ENCODE results near the gene MAGOH. TPM values are rescaled to one million over a fixed set of nuclear protein-coding genes. Genes with fewer than 3 reads are reported as not detected.

The MAGOH gene
- total and polyA plus RNA-seq, 2 of the 13 experiments (the other 11 are each of a cell fraction or from before 2014, with no cell fraction given) = 24.1 to 87.0 TPM

GRCh38 chr1:53238197-53239155 is at the start of gene MAGOH (continued):
- TF ChIP-seq, protein P1, sequence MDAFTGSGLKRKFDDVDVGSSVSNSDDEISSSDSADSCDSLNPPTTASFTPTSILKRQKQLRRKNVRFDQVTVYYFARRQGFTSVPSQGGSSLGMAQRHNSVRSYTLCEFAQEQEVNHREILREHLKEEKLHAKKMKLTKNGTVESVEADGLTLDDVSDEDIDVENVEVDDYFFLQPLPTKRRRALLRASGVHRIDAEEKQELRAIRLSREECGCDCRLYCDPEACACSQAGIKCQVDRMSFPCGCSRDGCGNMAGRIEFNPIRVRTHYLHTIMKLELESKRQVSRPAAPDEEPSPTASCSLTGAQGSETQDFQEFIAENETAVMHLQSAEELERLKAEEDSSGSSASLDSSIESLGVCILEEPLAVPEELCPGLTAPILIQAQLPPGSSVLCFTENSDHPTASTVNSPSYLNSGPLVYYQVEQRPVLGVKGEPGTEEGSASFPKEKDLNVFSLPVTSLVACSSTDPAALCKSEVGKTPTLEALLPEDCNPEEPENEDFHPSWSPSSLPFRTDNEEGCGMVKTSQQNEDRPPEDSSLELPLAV (CRISPR knock-in tag; conservative IDR thresholded peaks at IDR 0.05; ENCODE audit: low read depth) = no peak
- peak; percentile 70 for TF ChIP-seq PTBP1 (IDR thresholded peaks at IDR 0.05; ENCODE audit: low read depth, low read length, poor library complexity, severe bottlenecking)
- no peak for TF ChIP-seq TSC22D2 (CRISPR knock-in tag; IDR thresholded peaks at IDR 0.05; ENCODE audit: borderline replicate concordance)
- TF ChIP-seq PRMT3 (CRISPR knock-in tag; IDR thresholded peaks at IDR 0.05; ENCODE audit: borderline replicate concordance, low read depth) = no peak
- peak; percentile 89 for TF ChIP-seq ZNF350 (CRISPR knock-in tag; IDR thresholded peaks at IDR 0.05; ENCODE audit: borderline replicate concordance, low read depth)
- no peak for TF ChIP-seq ARNT (IDR thresholded peaks at IDR 0.05)
- TF ChIP-seq, protein P2, sequence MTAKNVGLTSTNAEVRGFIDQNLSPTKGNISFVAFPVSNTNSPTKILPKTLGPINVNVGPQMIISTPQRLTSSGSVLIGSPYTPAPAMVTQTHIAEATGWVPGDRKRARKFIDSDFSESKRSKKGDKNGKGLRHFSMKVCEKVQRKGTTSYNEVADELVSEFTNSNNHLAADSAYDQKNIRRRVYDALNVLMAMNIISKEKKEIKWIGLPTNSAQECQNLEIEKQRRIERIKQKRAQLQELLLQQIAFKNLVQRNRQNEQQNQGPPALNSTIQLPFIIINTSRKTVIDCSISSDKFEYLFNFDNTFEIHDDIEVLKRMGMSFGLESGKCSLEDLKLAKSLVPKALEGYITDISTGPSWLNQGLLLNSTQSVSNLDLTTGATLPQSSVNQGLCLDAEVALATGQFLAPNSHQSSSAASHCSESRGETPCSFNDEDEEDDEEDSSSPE (CRISPR knock-in tag; IDR thresholded peaks at IDR 0.05) = peak; percentile 80
- TF ChIP-seq RFXAP (CRISPR knock-in tag; IDR thresholded peaks at IDR 0.05; ENCODE audit: borderline replicate concordance) = peak; percentile 76; the same call in 1 of the 2 replicates
- TF ChIP-seq ZBTB34 (CRISPR knock-in tag; IDR thresholded peaks at IDR 0.05) = no peak
- peak; percentile 45; the same call in 1 of the 2 replicates for TF ChIP-seq HNF4G (IDR thresholded peaks at IDR 0.05; ENCODE audit: borderline replicate concordance, low read depth, low read length)
- no peak for TF ChIP-seq HNF4G (CRISPR knock-in tag; IDR thresholded peaks at IDR 0.05; ENCODE audit: borderline replicate concordance, low read depth)
- TF ChIP-seq ZBTB2 (CRISPR knock-in tag; IDR thresholded peaks at IDR 0.05; ENCODE audit: low read depth) = no peak; the same call in 1 of the 2 replicates
- TF ChIP-seq GABPA (IDR thresholded peaks at IDR 0.05; ENCODE audit: low read depth, low read length) = peak; percentile 93
- TF ChIP-seq GABPA (CRISPR knock-in tag; IDR thresholded peaks at IDR 0.05; ENCODE audit: low read depth) = peak; percentile 99
- TF ChIP-seq SRF (IDR thresholded peaks at IDR 0.05; ENCODE audit: low read depth, low read length) = peak; percentile 76; the same call in 1 of the 2 replicates
- 0 out of 2 replicates have a peak, but pooled peaks have one; percentile 61 for TF ChIP-seq REL (CRISPR knock-in tag; conservative IDR thresholded peaks at IDR 0.05)
- no peak for TF ChIP-seq HHEX (CRISPR knock-in tag; IDR thresholded peaks at IDR 0.05)
- no peak; the same call in 1 of the 2 replicates for TF ChIP-seq ZNF333 (CRISPR knock-in tag; IDR thresholded peaks at IDR 0.05; ENCODE audit: borderline replicate concordance)
- TF ChIP-seq KAT8 (CRISPR knock-in tag; IDR thresholded peaks at IDR 0.05) = peak; percentile 100
- TF ChIP-seq, protein P3, sequence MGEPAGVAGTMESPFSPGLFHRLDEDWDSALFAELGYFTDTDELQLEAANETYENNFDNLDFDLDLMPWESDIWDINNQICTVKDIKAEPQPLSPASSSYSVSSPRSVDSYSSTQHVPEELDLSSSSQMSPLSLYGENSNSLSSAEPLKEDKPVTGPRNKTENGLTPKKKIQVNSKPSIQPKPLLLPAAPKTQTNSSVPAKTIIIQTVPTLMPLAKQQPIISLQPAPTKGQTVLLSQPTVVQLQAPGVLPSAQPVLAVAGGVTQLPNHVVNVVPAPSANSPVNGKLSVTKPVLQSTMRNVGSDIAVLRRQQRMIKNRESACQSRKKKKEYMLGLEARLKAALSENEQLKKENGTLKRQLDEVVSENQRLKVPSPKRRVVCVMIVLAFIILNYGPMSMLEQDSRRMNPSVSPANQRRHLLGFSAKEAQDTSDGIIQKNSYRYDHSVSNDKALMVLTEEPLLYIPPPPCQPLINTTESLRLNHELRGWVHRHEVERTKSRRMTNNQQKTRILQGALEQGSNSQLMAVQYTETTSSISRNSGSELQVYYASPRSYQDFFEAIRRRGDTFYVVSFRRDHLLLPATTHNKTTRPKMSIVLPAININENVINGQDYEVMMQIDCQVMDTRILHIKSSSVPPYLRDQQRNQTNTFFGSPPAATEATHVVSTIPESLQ (CRISPR knock-in tag; conservative IDR thresholded peaks at IDR 0.05) = no peak
- TF ChIP-seq KLF6 (CRISPR knock-in tag; IDR thresholded peaks at IDR 0.05) = peak; percentile 42; the same call in 1 of the 2 replicates

All from HepG2 (cell line).